IMR-90 (cell line): ENCODE data around the gene MFSD6L. TPM values are rescaled to one million over a fixed set of nuclear protein-coding genes. Genes with fewer than 3 reads are reported as not detected.

Source experiments
- ATAC-seq: fragments of 200-7000 bp; cut with Tn5 transposase; 2 replicates; pipeline ENCODE4 v1.9.1; 2020; ENCODE audit warnings: low read depth, mild to moderate bottlenecking, moderate library complexity
- BruUV-seq: library from RNA; stranded (reverse); fragments of 400-500 nt; replicated peaks from 2 replicates; lab custom pipeline; 2021; lab: Mats Ljungman, UMichigan
- CTCF ChIA-PET: fragments of 300-600 bp; formaldehyde crosslinking; extraction: SDS; loops from one replicate; lab custom pipeline; 2021; ENCODE audit warnings: antibody characterized with exemption; lab: Yijun Ruan, JAX
- POLR2A ChIA-PET: fragments of 300-600 bp; sonication (Branson Sonifier 250); formaldehyde crosslinking; loops from one replicate; lab custom pipeline; 2022; ENCODE audit warnings: antibody characterized with exemption; ENCODE audit not compliant: unreplicated experiment; lab: Charles Lee
- DNase-seq: peaks from one replicate; pipeline ENCODE4 v3.0.0; 2013
- H2AFZ ChIP-seq: replicated peaks from 2 replicates; pipeline ENCODE3; 2013; ENCODE audit warnings: low read length, mild to moderate bottlenecking; ENCODE audit not compliant: poor library complexity
- H2AK5ac ChIP-seq: 2 replicates; pipeline ENCODE4 v1.6.1; 2013; ENCODE audit warnings: low read depth, low read length, inconsistent platforms
- H2AK9ac ChIP-seq: replicated peaks from 2 replicates; pipeline ENCODE3; 2013; ENCODE audit warnings: mild to moderate bottlenecking, low read depth, low read length, moderate library complexity; ENCODE audit not compliant: poor library complexity
- H2BK120ac ChIP-seq: 2 replicates; pipeline ENCODE4 v1.6.1; 2013; ENCODE audit warnings: low read depth, low read length, inconsistent platforms
- H2BK15ac ChIP-seq: 3 replicates; pipeline ENCODE4 v1.6.1; 2013; ENCODE audit warnings: low read depth, low read length, inconsistent platforms
- H2BK20ac ChIP-seq: 2 replicates; pipeline ENCODE4 v1.6.1; 2013; ENCODE audit warnings: low read depth, mild to moderate bottlenecking, inconsistent platforms, low read length, moderate library complexity
- H2BK5ac ChIP-seq: 2 replicates; pipeline ENCODE4 v1.6.1; 2013; ENCODE audit warnings: mild to moderate bottlenecking, low read depth, low read length, inconsistent platforms; ENCODE audit not compliant: poor library complexity, severe bottlenecking
- H3K14ac ChIP-seq: replicated peaks from 2 replicates; pipeline ENCODE4 v1.6.1; 2013; ENCODE audit warnings: low read depth, low read length, inconsistent platforms
- H3K18ac ChIP-seq: 2 replicates; pipeline ENCODE4 v1.6.1; 2013; ENCODE audit warnings: low read depth, low read length, control low read depth
- H3K23ac ChIP-seq: 2 replicates; pipeline ENCODE4 v1.6.1; 2013; ENCODE audit warnings: low read depth, low read length, inconsistent platforms
- H3K27ac ChIP-seq: 2 replicates; pipeline ENCODE4 v1.5.1; 2013; ENCODE audit warnings: mild to moderate bottlenecking, control low read depth, low read length; ENCODE audit not compliant: insufficient read depth
- H3K27me3 ChIP-seq: 2 replicates; pipeline ENCODE4 v1.6.1; 2013; ENCODE audit warnings: low read length; ENCODE audit not compliant: control insufficient read depth, insufficient read depth
- H3K36me3 ChIP-seq: 2 replicates; pipeline ENCODE4 v1.6.1; 2013; ENCODE audit warnings: low read length, mixed read lengths; ENCODE audit not compliant: control insufficient read depth, insufficient read depth
- H3K4ac ChIP-seq: 2 replicates; pipeline ENCODE4 v1.6.1; 2013; ENCODE audit warnings: low read depth, low read length, inconsistent platforms
- H3K4me1 ChIP-seq: 2 replicates; pipeline ENCODE4 v1.6.1; 2013; ENCODE audit warnings: low read length, mixed read lengths; ENCODE audit not compliant: control insufficient read depth, insufficient read depth
- H3K4me2 ChIP-seq: 2 replicates; pipeline ENCODE4 v1.6.1; 2013; ENCODE audit warnings: low read depth, mild to moderate bottlenecking, control low read depth, low read length, moderate library complexity
- H3K4me3 ChIP-seq: 2 replicates; pipeline ENCODE4 v1.5.1; 2013; ENCODE audit warnings: low read depth, mild to moderate bottlenecking, control low read depth, low read length, moderate library complexity; ENCODE audit not compliant: insufficient read depth
- H3K56ac ChIP-seq: 2 replicates; pipeline ENCODE4 v1.6.1; 2013; ENCODE audit warnings: low read length, inconsistent platforms; ENCODE audit not compliant: insufficient read depth; ENCODE audit errors: extremely low read depth
- H3K79me1 ChIP-seq, 2 experiments: 2 replicates each; pipeline ENCODE4 v1.6.1; 2013; ENCODE audit warnings: low read length in 2 of 2, inconsistent platforms in 1 of 2, low read depth in 1 of 2
- H3K9ac ChIP-seq: 2 replicates; pipeline ENCODE4 v1.6.1; 2013; ENCODE audit warnings: low read depth, low read length, control low read depth
- H3K9me1 ChIP-seq: 2 replicates; pipeline ENCODE4 v1.6.1; 2013; ENCODE audit warnings: low read length, inconsistent platforms; ENCODE audit not compliant: insufficient read depth
- H3K9me3 ChIP-seq: 2 replicates; pipeline ENCODE4 v1.6.1; 2013; ENCODE audit warnings: low read length; ENCODE audit not compliant: control insufficient read depth, insufficient read depth
- H4K20me1 ChIP-seq: 2 replicates; pipeline ENCODE4 v1.6.1; 2013; ENCODE audit warnings: low read length, inconsistent platforms; ENCODE audit not compliant: insufficient read depth
- H4K5ac ChIP-seq: 2 replicates; pipeline ENCODE4 v1.6.1; 2013; ENCODE audit warnings: mild to moderate bottlenecking, low read depth, low read length, control low read depth
- H4K8ac ChIP-seq, 2 experiments: 2 replicates each; pipeline ENCODE4 v1.6.1; 2013; ENCODE audit warnings: low read depth in 2 of 2, low read length in 2 of 2, control low read depth in 1 of 2, inconsistent platforms in 1 of 2
- H4K91ac ChIP-seq: 2 replicates; pipeline ENCODE4 v1.6.1; 2013; ENCODE audit warnings: low read depth, low read length, inconsistent platforms; ENCODE audit not compliant: insufficient read depth
- CTCF ChIP-seq: conservative IDR thresholded peaks from 2 replicates; pipeline ENCODE4 v1.5.1; 2012; ENCODE audit warnings: mild to moderate bottlenecking, low read depth, low read length, improper control_type of control experiment
- POLR2A ChIP-seq: IDR thresholded peaks from 2 replicates; pipeline ENCODE4 v1.6.1; 2012; ENCODE audit warnings: mild to moderate bottlenecking, low read depth, low read length
- RCOR1 ChIP-seq: IDR thresholded peaks from 2 replicates; pipeline ENCODE4 v1.6.1; 2012; ENCODE audit warnings: mild to moderate bottlenecking, low read length, improper control_type of control experiment; ENCODE audit not compliant: insufficient replicate concordance
- RFX5 ChIP-seq: IDR thresholded peaks from 2 replicates; pipeline ENCODE4 v1.8.0; 2012; ENCODE audit warnings: low read depth, mild to moderate bottlenecking, low read length, moderate library complexity
- WGBS, 2 experiments: methylation state at CpG; one replicate each; pipeline versions ENCODE4 v1.1.5 to v1.1.7; 2013; ENCODE audit warnings: missing lambda C conversion rate in 2 of 2; ENCODE audit not compliant: insufficient read length in 1 of 2; ENCODE audit errors: extremely low coverage in 2 of 2; 5-methylcytosine and 5-hydroxymethylcytosine counted together
- dilution Hi-C: fragments of 300-500 bp; cut with HindIII; formaldehyde crosslinking; loops from one replicate; pipeline ENCODE4 v1.14.3; 2018; ENCODE audit warnings: low sequenced_read_pairs; ENCODE audit not compliant: unreplicated experiment
- in situ Hi-C: fragments of 300-500 bp; cut with MboI; formaldehyde crosslinking; loops from 3 replicates; pipeline ENCODE4 v1.14.3; 2019; ENCODE audit warnings: low sequenced_read_pairs, inconsistent platforms, mixed read lengths
- intact Hi-C: fragments of 100-400 bp; cut with micrococcal nuclease; formaldehyde crosslinking; loops from 2 replicates; pipeline ENCODE4 v1.10.0; 2022
- polyA plus RNA-seq, 3 experiments: library from polyadenylated mRNA; depleted of rRNA; stranded (reverse); fragments of >200 nt; gene quantifications; 2 replicates each; pipeline ENCODE4 v1.2.3, GENCODE V29; 2012; ENCODE audit warnings: low replicate concordance in 1 of 3
- total RNA-seq: library from RNA; depleted of rRNA; stranded (reverse); fragments of >200 nt; gene quantifications from 2 replicates; pipeline ENCODE4 v1.2.3, GENCODE V29; 2012

MFSD6L gene
- total and polyA plus RNA-seq, 2 of the 4 experiments (the other 2 are of a cell fraction), result not detected

GRCh38 chr17:8841844-8842243 lies 42.7 kb upstream of the MFSD6L start:
- no peaks in the 10 kb centered on the region for H3K36me3 ChIP-seq
- H2AFZ ChIP-seq, result no peak overlapping the region
- no peak overlapping the region for H3K4me2 ChIP-seq
- H3K4ac ChIP-seq, result no peak overlapping the region
- intact Hi-C loops (no loop called here), dilution Hi-C loops (no loop called here), in situ Hi-C loops (no loop called here)
- WGBS, 2 experiments, result no CpG with 5 or more reads among the region's 4 CpGs
- no peak overlapping the region for H2BK15ac ChIP-seq
- H2BK5ac ChIP-seq, result no peak overlapping the region
- no peak overlapping the region for H3K14ac ChIP-seq
- H3K18ac ChIP-seq, result no peak overlapping the region
- no peak overlapping the region for H3K56ac ChIP-seq
- H4K91ac ChIP-seq, result no peak overlapping the region
- no peaks in the 10 kb centered on the region for H3K27me3 ChIP-seq
- H3K4me3 ChIP-seq, result no peak overlapping the region
- H3K9ac ChIP-seq, result no peak overlapping the region
- H4K8ac ChIP-seq, result no peak overlapping the region
- TF ChIP-seq RCOR1 (no peak), CTCF (no peak), POLR2A (no peak), RFX5 (no peak)
- H3K79me1 ChIP-seq, result no peaks in the 10 kb centered on the region
- H2BK120ac ChIP-seq, result no peak overlapping the region
- no peak overlapping the region for H3K23ac ChIP-seq
- no peak overlapping the region for H4K5ac ChIP-seq
- H3K4me1 ChIP-seq, result no peaks in the 10 kb centered on the region
- CTCF ChIA-PET, result interaction anchor here (0.6 to 0.7 kb wide), 2 partner anchors 10 to 46 kb away, joined by 3 to 4 read pairs; no protein-coding TSS in a partner anchor
- POLR2A ChIA-PET, result no interaction called here
- H2AK9ac ChIP-seq, result no peak overlapping the region
- ATAC-seq (no peak), DNase-seq (no peak)
- no peak overlapping the region for H2AK5ac ChIP-seq
- H3K27ac ChIP-seq, result no peak overlapping the region
- no peak overlapping the region for H2BK20ac ChIP-seq
- no peaks in the 10 kb centered on the region for H3K9me1 ChIP-seq
- no peaks in the 10 kb centered on the region for H4K20me1 ChIP-seq
- no peaks in the 10 kb centered on the region for H3K9me3 ChIP-seq
- BruUV-seq, result no TSS peak
